NCI-H82 treated with DMSO at 0.1 percent for 48 hours (cell line): ENCODE results near the gene CYTH2.

Experiments
- DNase-seq: peaks from one replicate; lab custom pipeline; 2025; ENCODE audit not compliant: unreplicated experiment; lab: John Stamatoyannopoulos, UW

CYTH2 gene

GRCh38 chr19:48452289-48453190 is 16.6 kb upstream of the CYTH2 start:
- no peak for DNase-seq

GRCh38 chr19:48454150-48454730 is 14.9 kb upstream of the CYTH2 start:
- DNase-seq, result no peak

- DNase-seq, result no peak
Measured at GRCh38 chr19:48455171-48455907, 13.8 kb upstream of the CYTH2 start, which contains the start of gene KCNJ14. Gene KCNJ14 (plus strand): TSS chr19:48455574. CDS start chr19:48461725, 6,151 bp downstream.

- DNase-seq, result no peak
Measured at GRCh38 chr19:48455908-48456562, 13.1 kb upstream of the CYTH2 start.

- no peak for DNase-seq
Measured at GRCh38 chr19:48456864-48457263, 12.3 kb upstream of the CYTH2 start.

GRCh38 chr19:48458016-48458415 is 11.2 kb upstream of the CYTH2 start:
- no peak for DNase-seq

GRCh38 chr19:48461651-48461981 is 7.6 kb upstream of the CYTH2 start:
- no peak for DNase-seq

- DNase-seq, result no peak
Measured at GRCh38 chr19:48461982-48462655, 7.0 kb upstream of the CYTH2 start.

GRCh38 chr19:48465215-48465614 is 4.0 kb upstream of the CYTH2 start:
- no peak for DNase-seq

- DNase-seq, result peak; percentile 74
Measured at GRCh38 chr19:48466561-48467325, 2.4 kb upstream of the CYTH2 start.

GRCh38 chr19:48468772-48469288 is 339 bp upstream of the CYTH2 start:
- DNase-seq, result peak; percentile 100

- DNase-seq, result no peak
Measured at GRCh38 chr19:48469934-48470680, 938 bp downstream of the CYTH2 start.

- no peak for DNase-seq
Measured at GRCh38 chr19:48470856-48471255, 1.7 kb downstream of the CYTH2 start.

GRCh38 chr19:48471836-48472235 is 2.7 kb downstream of the CYTH2 start:
- DNase-seq, result no peak

- DNase-seq, result no peak
Measured at GRCh38 chr19:48473161-48473966, 4.2 kb downstream of the CYTH2 start.

GRCh38 chr19:48474084-48474592 is 5.0 kb downstream of the CYTH2 start:
- DNase-seq, result no peak

- DNase-seq, result no peak
Measured at GRCh38 chr19:48475369-48476068, 6.3 kb downstream of the CYTH2 start.
